ENCODE results near the gene TECPR1.

TECPR1 gene

GRCh38 chr7:98236355-98237185 is 15.5 kb downstream of the TECPR1 start:
- Histone ChIP-seq H3K9ac (ENCODE audit: low read length) (no peak overlapping the region), H3K4me3 (ENCODE audit: low read length) (no peak overlapping the region), H3K4me1 (ENCODE audit: control insufficient read depth, insufficient read depth, low read length) (no peaks in the 10 kb centered on the region), H3K27ac (ENCODE audit: low read depth, low read length) (no peak overlapping the region), H3K27me3 (ENCODE audit: control insufficient read depth, insufficient read depth, low read length) (no peaks in the 10 kb centered on the region), H3K36me3 (ENCODE audit: control insufficient read depth, insufficient read depth, low read length) (peaks cover 6% of the 10 kb centered on the region)

- H3K27ac ChIP-seq (ENCODE audit: low read depth, low read length): no peak overlapping the region
- no peaks in the 10 kb centered on the region for H3K27me3 ChIP-seq (ENCODE audit: control insufficient read depth, insufficient read depth, low read length)
- no peak overlapping the region for H3K4me3 ChIP-seq (ENCODE audit: low read length)
- no peaks in the 10 kb centered on the region for H3K4me1 ChIP-seq (ENCODE audit: control insufficient read depth, insufficient read depth, low read length)
- H3K36me3 ChIP-seq (ENCODE audit: control insufficient read depth, insufficient read depth, low read length): peaks cover 6% of the 10 kb centered on the region
- H3K9ac ChIP-seq (ENCODE audit: low read length): no peak overlapping the region
Measured at GRCh38 chr7:98235901-98236300, 16.1 kb downstream of the TECPR1 start.

- Histone ChIP-seq H3K27me3 (ENCODE audit: control insufficient read depth, insufficient read depth, low read length) (no peaks in the 10 kb centered on the region), H3K9ac (ENCODE audit: low read length) (no peak overlapping the region), H3K27ac (ENCODE audit: low read depth, low read length) (no peak overlapping the region), H3K36me3 (ENCODE audit: control insufficient read depth, insufficient read depth, low read length) (peaks cover 8% of the 10 kb centered on the region), H3K4me3 (ENCODE audit: low read length) (no peak overlapping the region), H3K4me1 (ENCODE audit: control insufficient read depth, insufficient read depth, low read length) (no peaks in the 10 kb centered on the region)
Measured at GRCh38 chr7:98234429-98235147, 17.4 kb downstream of the TECPR1 start.

- Histone ChIP-seq H3K36me3 (ENCODE audit: control insufficient read depth, insufficient read depth, low read length) (peaks cover 7% of the 10 kb centered on the region), H3K27ac (ENCODE audit: low read depth, low read length) (no peak overlapping the region), H3K4me1 (ENCODE audit: control insufficient read depth, insufficient read depth, low read length) (no peaks in the 10 kb centered on the region), H3K27me3 (ENCODE audit: control insufficient read depth, insufficient read depth, low read length) (no peaks in the 10 kb centered on the region), H3K4me3 (ENCODE audit: low read length) (no peak overlapping the region), H3K9ac (ENCODE audit: low read length) (no peak overlapping the region)
Measured at GRCh38 chr7:98233219-98234070, 18.6 kb downstream of the TECPR1 start.

GRCh38 chr7:98232799-98233198 is 19.2 kb downstream of the TECPR1 start:
- Histone ChIP-seq H3K4me3 (ENCODE audit: low read length) (no peak overlapping the region), H3K36me3 (ENCODE audit: control insufficient read depth, insufficient read depth, low read length) (peaks cover 2% of the 10 kb centered on the region), H3K4me1 (ENCODE audit: control insufficient read depth, insufficient read depth, low read length) (no peaks in the 10 kb centered on the region), H3K27me3 (ENCODE audit: control insufficient read depth, insufficient read depth, low read length) (no peaks in the 10 kb centered on the region), H3K27ac (ENCODE audit: low read depth, low read length) (no peak overlapping the region), H3K9ac (ENCODE audit: low read length) (no peak overlapping the region)

GRCh38 chr7:98232263-98232585 is 19.8 kb downstream of the TECPR1 start:
- Histone ChIP-seq H3K4me3 (ENCODE audit: low read length) (no peak overlapping the region), H3K27ac (ENCODE audit: low read depth, low read length) (no peak overlapping the region), H3K4me1 (ENCODE audit: control insufficient read depth, insufficient read depth, low read length) (no peaks in the 10 kb centered on the region), H3K27me3 (ENCODE audit: control insufficient read depth, insufficient read depth, low read length) (no peaks in the 10 kb centered on the region), H3K36me3 (ENCODE audit: control insufficient read depth, insufficient read depth, low read length) (peaks cover 2% of the 10 kb centered on the region), H3K9ac (ENCODE audit: low read length) (no peak overlapping the region)

- H3K4me1 ChIP-seq (ENCODE audit: control insufficient read depth, insufficient read depth, low read length): no peaks in the 10 kb centered on the region
- H3K27me3 ChIP-seq (ENCODE audit: control insufficient read depth, insufficient read depth, low read length): no peaks in the 10 kb centered on the region
- H3K27ac ChIP-seq (ENCODE audit: low read depth, low read length): no peak overlapping the region
- no peak overlapping the region for H3K9ac ChIP-seq (ENCODE audit: low read length)
- H3K4me3 ChIP-seq (ENCODE audit: low read length): no peak overlapping the region
- peaks cover 2% of the 10 kb centered on the region for H3K36me3 ChIP-seq (ENCODE audit: control insufficient read depth, insufficient read depth, low read length)
Measured at GRCh38 chr7:98231493-98232262, 20.4 kb downstream of the TECPR1 start.

GRCh38 chr7:98230746-98231471 is 21.1 kb downstream of the TECPR1 start:
- Histone ChIP-seq H3K36me3 (ENCODE audit: control insufficient read depth, insufficient read depth, low read length) (peaks cover 2% of the 10 kb centered on the region), H3K4me1 (ENCODE audit: control insufficient read depth, insufficient read depth, low read length) (no peaks in the 10 kb centered on the region)

GRCh38 chr7:98229991-98230745 is 21.9 kb downstream of the TECPR1 start:
- Histone ChIP-seq H3K27me3 (ENCODE audit: control insufficient read depth, insufficient read depth, low read length) (no peaks in the 10 kb centered on the region), H3K27ac (ENCODE audit: low read depth, low read length) (no peak overlapping the region), H3K36me3 (ENCODE audit: control insufficient read depth, insufficient read depth, low read length) (peaks cover 2% of the 10 kb centered on the region), H3K9ac (ENCODE audit: low read length) (no peak overlapping the region), H3K4me3 (ENCODE audit: low read length) (no peak overlapping the region), H3K4me1 (ENCODE audit: control insufficient read depth, insufficient read depth, low read length) (no peaks in the 10 kb centered on the region)

More at GRCh38 chr7:98230746-98231471, 21.1 kb downstream of the TECPR1 start:
- Histone ChIP-seq H3K27ac (ENCODE audit: low read depth, low read length) (no peak overlapping the region), H3K9ac (ENCODE audit: low read length) (no peak overlapping the region), H3K27me3 (ENCODE audit: control insufficient read depth, insufficient read depth, low read length) (no peaks in the 10 kb centered on the region), H3K4me3 (ENCODE audit: low read length) (no peak overlapping the region)

GRCh38 chr7:98229441-98229840 is 22.6 kb downstream of the TECPR1 start:
- H3K36me3 ChIP-seq (ENCODE audit: control insufficient read depth, insufficient read depth, low read length): peaks cover 2% of the 10 kb centered on the region
- no peak overlapping the region for H3K9ac ChIP-seq (ENCODE audit: low read length)
- no peak overlapping the region for H3K27ac ChIP-seq (ENCODE audit: low read depth, low read length)

GRCh38 chr7:98228801-98229200 is 23.2 kb downstream of the TECPR1 start:
- peaks cover 2% of the 10 kb centered on the region for H3K36me3 ChIP-seq (ENCODE audit: control insufficient read depth, insufficient read depth, low read length)
- no peaks in the 10 kb centered on the region for H3K4me1 ChIP-seq (ENCODE audit: control insufficient read depth, insufficient read depth, low read length)
- H3K27me3 ChIP-seq (ENCODE audit: control insufficient read depth, insufficient read depth, low read length): no peaks in the 10 kb centered on the region

More at GRCh38 chr7:98229441-98229840, 22.6 kb downstream of the TECPR1 start:
- Histone ChIP-seq H3K4me3 (ENCODE audit: low read length) (no peak overlapping the region), H3K27me3 (ENCODE audit: control insufficient read depth, insufficient read depth, low read length) (no peaks in the 10 kb centered on the region), H3K4me1 (ENCODE audit: control insufficient read depth, insufficient read depth, low read length) (no peaks in the 10 kb centered on the region)

More at GRCh38 chr7:98228801-98229200, 23.2 kb downstream of the TECPR1 start:
- Histone ChIP-seq H3K4me3 (ENCODE audit: low read length) (no peak overlapping the region), H3K27ac (ENCODE audit: low read depth, low read length) (no peak overlapping the region), H3K9ac (ENCODE audit: low read length) (no peak overlapping the region)
